HepG2 (cell line): Measurements from ENCODE around the gene CES3. TPM values are rescaled to one million over a fixed set of nuclear protein-coding genes. Genes with fewer than 3 reads are reported as not detected.

Experiments used
- AHDC1 ChIP-seq: sonication (generic); formaldehyde crosslinking; IDR thresholded peaks from 2 replicates; pipeline ENCODE4 v1.5.1; 2020; ENCODE audit warnings: mild to moderate bottlenecking, missing genetic modification reagents, borderline replicate concordance
- CREB3 ChIP-seq: sonication (generic); formaldehyde crosslinking; IDR thresholded peaks from 2 replicates; pipeline ENCODE4 v1.5.0; 2020; ENCODE audit warnings: missing genetic modification reagents
- CREM ChIP-seq, 2 experiments: sonication (generic) in 1 of 2; formaldehyde crosslinking in 1 of 2; IDR thresholded peaks; 2 replicates each; pipeline versions ENCODE4 v1.4.0 to v1.6.1; 2016 to 2020; ENCODE audit warnings: antibody characterized with exemption in 1 of 2, mild to moderate bottlenecking in 1 of 2, missing genetic modification reagents in 1 of 2
- HHEX ChIP-seq: IDR thresholded peaks from 2 replicates; pipeline ENCODE4 v1.6.1; 2016; ENCODE audit warnings: control low read depth
- HOMEZ ChIP-seq: IDR thresholded peaks from 2 replicates; pipeline ENCODE4 v1.6.1; 2016; ENCODE audit warnings: low read depth
- NFIC ChIP-seq: IDR thresholded peaks from 2 replicates; pipeline ENCODE4 v1.6.1; 2012; ENCODE audit warnings: mild to moderate bottlenecking, low read length, inconsistent platforms
- NFKB2 ChIP-seq: sonication (generic); formaldehyde crosslinking; IDR thresholded peaks from 2 replicates; pipeline ENCODE4 v1.4.0; 2020; ENCODE audit warnings: missing genetic modification reagents, borderline replicate concordance
- SAFB2 ChIP-seq: sonication (generic); formaldehyde crosslinking; IDR thresholded peaks from 2 replicates; pipeline ENCODE4 v1.5.1; 2020; ENCODE audit warnings: missing genetic modification reagents, low read depth, mild to moderate bottlenecking, borderline replicate concordance
- SIN3B ChIP-seq: fragments of 150-350 bp; IDR thresholded peaks from 2 replicates; pipeline ENCODE4 v1.6.1; 2014; ENCODE audit warnings: low read length
- STAT6 ChIP-seq: sonication (generic); formaldehyde crosslinking; IDR thresholded peaks from 2 replicates; pipeline ENCODE4 v1.4.0; 2020; ENCODE audit warnings: missing genetic modification reagents, mild to moderate bottlenecking, borderline replicate concordance
- TRIM24 ChIP-seq: sonication (generic); formaldehyde crosslinking; IDR thresholded peaks from 2 replicates; pipeline ENCODE4 v1.8.0; 2022; ENCODE audit warnings: mild to moderate bottlenecking, missing genetic modification reagents
- WIZ ChIP-seq: sonication (generic); formaldehyde crosslinking; IDR thresholded peaks from 2 replicates; pipeline ENCODE4 v1.5.1; 2020; ENCODE audit warnings: mild to moderate bottlenecking, missing genetic modification reagents
- ZNF350 ChIP-seq: sonication (generic); formaldehyde crosslinking; IDR thresholded peaks from 2 replicates; pipeline ENCODE4 v1.4.0; 2020; ENCODE audit warnings: mild to moderate bottlenecking, low read depth, missing genetic modification reagents, borderline replicate concordance
- ZNF639 ChIP-seq: conservative IDR thresholded peaks from 2 replicates; pipeline ENCODE4 v1.6.1; 2018; ENCODE audit warnings: missing genetic modification reagents
- ZNF878 ChIP-seq: sonication (generic); formaldehyde crosslinking; IDR thresholded peaks from 2 replicates; pipeline ENCODE4 v1.8.1; 2023; ENCODE audit warnings: mild to moderate bottlenecking, missing genetic modification reagents, moderate library complexity
- polyA plus RNA-seq, 8 experiments: library from polyadenylated mRNA; depleted of rRNA in 3 of 8; stranded (reverse) in 7 of 8; unstranded in 1 of 8; fragments of >200 nt; fragmentation: Illumina TruSeq in 4 of 8; extraction: Trizol in 4 of 8; gene quantifications; 2 replicates each; pipeline versions ENCODE4 v1.2.1 to v1.2.3, GENCODE V29; 2011 to 2016; ENCODE audit warnings: low read depth in 4 of 8, missing spikeins in 1 of 8, mixed read lengths in 1 of 8; ENCODE audit not compliant: insufficient read depth in 1 of 8
- total RNA-seq, 5 experiments: library from RNA; depleted of rRNA; stranded (reverse); fragments of >200 nt; fragmentation: Illumina TruSeq; extraction: Trizol; gene quantifications; 2 replicates each; pipeline ENCODE4 v1.2.3, GENCODE V29; 2016; ENCODE audit warnings: low read depth in 1 of 5

The CES3 gene
- total and polyA plus RNA-seq, 2 of the 13 experiments (the other 11 are each of a cell fraction or from before 2014, with no cell fraction given): 6.6 to 17.4 TPM

GRCh38 chr16:66934138-66934838 lies 26.8 kb upstream of the CES3 start, which contains the start of gene CIAO2B (continued):
- no peak for TF ChIP-seq TRIM24
- 0 out of 2 replicates have a peak, but pooled peaks have one; percentile 27 for TF ChIP-seq STAT6
- TF ChIP-seq NFKB2 (CRISPR knock-in tag): peak; percentile 95
- TF ChIP-seq CREM (IDR thresholded peaks at IDR 0.05): peak; percentile 23; the same call in 1 of the 2 replicates
- no peak for TF ChIP-seq CREM (CRISPR knock-in tag; IDR thresholded peaks at IDR 0.05)
- peak; percentile 78; the same call in 1 of the 2 replicates for TF ChIP-seq SIN3B
- peak; percentile 81; the same call in 1 of the 2 replicates for TF ChIP-seq SAFB2 (CRISPR knock-in tag)
- TF ChIP-seq CREB3 (CRISPR knock-in tag): peak; percentile 89
- TF ChIP-seq WIZ: no peak
- TF ChIP-seq ZNF639 (CRISPR knock-in tag): peak; percentile 84; the same call in 1 of the 2 replicates
- no peak for TF ChIP-seq HOMEZ (CRISPR knock-in tag)
- no peak for TF ChIP-seq AHDC1
- TF ChIP-seq ZNF878: no peak
- no peak for TF ChIP-seq NFIC
- peak; percentile 93; the same call in 1 of the 2 replicates for TF ChIP-seq ZNF350 (CRISPR knock-in tag)
- no peak for TF ChIP-seq HHEX (CRISPR knock-in tag)
